Measurements from ENCODE around the gene AGBL1.

AGBL1 gene

GRCh38 chr15:86255247-86255646 is 175.6 kb downstream of the AGBL1 start:
- no peak for DNase-seq

- no peak for DNase-seq
These were observed 177.0 kb downstream of the AGBL1 start for GRCh38 chr15:86256628-86257027.

DNA sequence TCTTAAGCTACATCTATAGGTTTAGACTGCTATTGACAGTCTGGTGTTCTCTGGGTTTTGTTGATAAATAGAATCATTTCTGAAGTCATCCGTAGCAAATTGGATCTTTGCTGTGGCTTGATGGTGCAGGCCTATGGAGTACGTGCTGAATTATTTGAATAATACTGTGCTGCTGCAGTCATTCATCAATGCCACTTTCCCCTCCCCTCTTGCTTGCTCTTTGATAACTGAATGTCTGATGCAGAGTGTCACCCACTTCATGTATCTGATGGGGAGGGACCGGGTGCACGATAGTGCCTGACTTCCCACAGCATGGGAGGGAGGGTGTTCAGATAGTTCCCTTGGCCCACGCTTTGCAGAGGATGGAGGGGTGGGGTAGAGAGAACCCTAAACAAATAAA is 179.9 kb downstream of the AGBL1 start:
- DNase-seq: no peak

DNA sequence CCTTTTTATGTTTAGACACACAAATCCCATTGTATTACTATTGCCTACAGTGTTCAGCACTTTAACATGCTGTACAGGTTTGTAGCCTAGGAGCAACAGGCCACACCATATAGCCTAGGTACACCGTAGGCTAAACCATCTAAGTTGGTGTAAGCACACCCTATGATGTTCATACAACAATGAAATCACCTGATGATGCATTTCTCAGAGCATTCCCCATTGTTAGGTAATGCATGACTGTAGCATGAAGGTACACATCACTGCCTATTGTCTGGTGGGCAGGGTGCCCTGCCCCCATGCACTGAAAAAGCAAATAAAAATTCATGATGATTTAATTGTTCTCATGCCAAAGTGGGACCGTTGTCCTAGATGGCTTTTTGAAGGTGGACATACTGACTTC is 183.6 kb downstream of the AGBL1 start:
- no peak for DNase-seq

- DNase-seq: no peak
These were observed 187.3 kb downstream of the AGBL1 start for GRCh38 chr15:86266896-86267484.

GRCh38 chr15:86267892-86268291 is 188.2 kb downstream of the AGBL1 start:
- no peak for DNase-seq

DNA sequence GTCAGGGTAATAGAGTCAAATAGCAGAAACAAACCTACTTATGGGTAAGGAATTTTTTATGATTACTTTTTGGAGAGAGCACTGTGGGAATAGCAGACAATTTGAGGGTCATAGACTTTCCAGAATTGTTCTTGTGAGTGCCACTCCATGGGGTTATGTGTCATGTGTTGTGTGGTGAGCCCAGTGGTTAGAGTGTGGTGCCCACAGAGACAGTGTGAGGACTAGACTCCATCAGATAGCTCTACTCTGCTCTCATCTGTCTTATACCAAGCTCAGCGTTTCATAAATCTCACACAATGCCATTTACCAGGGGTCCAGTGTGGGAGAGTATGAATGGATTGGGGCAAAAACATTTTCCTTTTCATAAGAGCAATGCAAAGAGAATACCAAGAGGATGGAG is 188.9 kb downstream of the AGBL1 start:
- DNase-seq: no peak

- no peak for DNase-seq
These were observed 193.6 kb downstream of the AGBL1 start for GRCh38 chr15:86273309-86273708.

GRCh38 chr15:86275361-86275760 is 195.7 kb downstream of the AGBL1 start:
- DNase-seq: no peak

- DNase-seq: no peak
These were observed 198.9 kb downstream of the AGBL1 start for GRCh38 chr15:86278586-86278985.

GRCh38 chr15:86284635-86285034 is 205.0 kb downstream of the AGBL1 start:
- DNase-seq: no peak

- DNase-seq: no peak
These were observed 215.8 kb downstream of the AGBL1 start for GRCh38 chr15:86295511-86295910.

DNA sequence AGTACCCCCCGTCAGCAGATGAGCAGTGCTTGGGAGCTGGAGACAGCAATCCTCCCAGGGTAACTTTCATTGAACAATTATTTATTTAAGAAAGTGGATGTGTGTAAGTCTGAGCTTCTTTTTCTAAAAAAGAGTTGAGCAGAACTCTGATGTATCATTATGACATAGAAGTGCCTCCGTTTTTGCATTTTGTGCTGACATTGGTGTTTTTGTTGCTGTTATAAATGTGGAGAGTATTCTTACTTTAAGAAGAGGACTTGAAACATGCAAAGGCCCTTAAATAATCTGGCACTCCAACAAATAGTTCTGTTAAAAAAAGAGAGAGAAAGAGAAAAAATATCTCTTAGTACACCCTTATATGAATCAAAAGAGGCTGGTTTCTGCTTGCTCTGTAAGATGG is 217.1 kb downstream of the AGBL1 start:
- no peak for DNase-seq

DNA sequence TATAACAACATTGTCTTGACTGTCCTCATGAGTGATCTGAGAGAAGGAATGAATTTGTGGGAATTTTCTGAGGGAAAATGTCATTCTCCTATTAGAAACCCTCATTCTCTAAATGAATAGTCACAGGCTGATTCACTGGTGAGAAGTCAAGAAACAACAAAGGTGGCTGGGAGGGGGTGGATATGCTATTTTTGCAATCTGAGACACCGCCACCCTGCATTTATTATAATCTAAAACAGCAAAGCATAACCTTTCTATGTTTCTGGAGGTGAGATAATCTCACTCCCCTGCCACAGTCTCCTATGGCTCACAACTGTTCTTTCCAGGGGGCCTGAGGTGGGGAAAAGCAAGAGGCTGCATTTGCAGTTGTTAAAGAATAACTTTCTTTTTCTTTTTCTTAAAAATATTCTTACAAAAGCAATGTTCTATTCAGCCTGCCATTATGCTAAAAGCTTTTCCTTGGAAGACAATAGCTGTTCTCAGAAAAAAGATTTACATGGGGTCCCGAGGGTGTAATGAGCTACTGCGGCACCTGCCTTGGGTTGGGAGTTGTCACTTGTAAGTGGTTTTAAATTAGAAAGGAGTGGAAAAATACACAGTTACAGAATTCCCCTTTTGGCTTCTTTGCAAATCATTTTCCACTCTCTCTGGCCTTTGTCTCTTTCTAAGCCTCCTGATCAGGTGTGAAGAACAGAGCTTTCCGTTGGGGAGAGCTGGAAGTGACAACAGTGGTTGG is 220.9 kb downstream of the AGBL1 start:
- no peak for DNase-seq

DNA sequence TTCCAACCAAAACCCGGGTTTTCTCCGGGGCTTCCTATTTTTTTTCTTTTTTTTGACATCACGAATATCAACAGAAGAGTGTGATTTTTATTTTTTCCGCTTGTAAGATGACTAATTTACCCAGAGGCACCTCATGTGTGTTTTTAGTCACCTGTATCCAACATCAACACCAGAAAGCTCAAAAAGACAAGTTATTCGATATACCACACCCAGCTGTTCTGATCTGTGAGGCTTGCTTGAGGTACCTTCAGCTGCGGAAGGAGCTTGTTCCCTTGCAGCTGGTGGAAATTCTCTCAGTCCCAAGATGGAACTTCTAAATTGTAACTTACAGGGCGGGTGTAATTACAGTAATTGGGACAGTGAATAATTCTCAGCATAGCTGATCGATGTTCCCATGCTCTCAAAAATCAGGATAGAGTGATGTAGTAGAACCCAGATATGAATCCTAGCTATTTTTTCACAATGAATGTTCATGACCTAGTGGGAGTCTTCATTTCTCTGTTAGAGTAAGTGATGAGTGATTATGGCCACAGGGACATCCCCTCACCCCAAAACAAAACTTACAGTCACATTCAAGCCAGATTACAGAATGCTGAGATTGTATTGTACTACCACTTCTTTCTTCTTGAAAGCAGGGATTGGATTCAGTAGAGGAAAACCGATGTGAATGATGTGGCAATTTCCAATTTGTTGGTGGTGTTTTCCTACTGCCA is 232.1 kb downstream of the AGBL1 start:
- no peak for DNase-seq

DNA sequence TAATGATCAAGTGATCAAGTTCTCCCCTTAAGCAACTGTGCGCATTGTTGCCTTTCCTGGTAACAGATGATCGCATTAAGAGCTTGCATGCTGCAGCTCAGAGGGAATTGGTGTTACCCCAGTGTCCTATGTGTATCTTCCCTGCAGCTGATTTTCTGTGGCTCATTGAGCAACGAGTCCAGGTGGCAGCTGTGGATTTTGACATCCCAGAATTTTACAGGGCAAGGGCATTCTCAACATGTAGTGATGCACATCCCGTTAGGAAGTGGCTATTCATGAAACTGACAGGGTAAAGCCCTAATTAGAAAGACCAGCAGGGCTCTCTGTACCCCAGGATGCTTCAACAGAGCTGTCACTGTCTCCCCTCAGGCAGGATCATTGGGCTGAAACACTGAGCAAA is 232.8 kb downstream of the AGBL1 start:
- DNase-seq: no peak

DNA sequence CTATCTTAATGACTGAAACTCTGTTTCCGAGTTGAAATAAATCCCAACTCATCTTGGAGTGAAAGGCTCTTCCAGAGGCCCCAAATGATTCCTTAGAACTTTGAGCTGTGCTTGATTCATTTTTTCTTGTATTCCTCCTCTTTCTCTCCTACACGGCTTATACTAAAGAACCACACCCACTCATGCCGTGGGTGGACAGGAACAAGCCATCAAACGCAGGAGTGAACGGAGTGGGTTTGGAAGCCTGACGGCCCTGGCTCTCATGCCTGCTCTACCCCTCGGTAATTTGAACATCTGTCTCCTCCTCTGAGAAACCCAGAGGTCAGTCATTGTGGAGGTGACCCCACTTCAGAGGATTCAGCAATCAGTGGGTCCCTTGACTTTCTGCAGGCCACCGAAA is 236.5 kb downstream of the AGBL1 start:
- DNase-seq: no peak

DNA sequence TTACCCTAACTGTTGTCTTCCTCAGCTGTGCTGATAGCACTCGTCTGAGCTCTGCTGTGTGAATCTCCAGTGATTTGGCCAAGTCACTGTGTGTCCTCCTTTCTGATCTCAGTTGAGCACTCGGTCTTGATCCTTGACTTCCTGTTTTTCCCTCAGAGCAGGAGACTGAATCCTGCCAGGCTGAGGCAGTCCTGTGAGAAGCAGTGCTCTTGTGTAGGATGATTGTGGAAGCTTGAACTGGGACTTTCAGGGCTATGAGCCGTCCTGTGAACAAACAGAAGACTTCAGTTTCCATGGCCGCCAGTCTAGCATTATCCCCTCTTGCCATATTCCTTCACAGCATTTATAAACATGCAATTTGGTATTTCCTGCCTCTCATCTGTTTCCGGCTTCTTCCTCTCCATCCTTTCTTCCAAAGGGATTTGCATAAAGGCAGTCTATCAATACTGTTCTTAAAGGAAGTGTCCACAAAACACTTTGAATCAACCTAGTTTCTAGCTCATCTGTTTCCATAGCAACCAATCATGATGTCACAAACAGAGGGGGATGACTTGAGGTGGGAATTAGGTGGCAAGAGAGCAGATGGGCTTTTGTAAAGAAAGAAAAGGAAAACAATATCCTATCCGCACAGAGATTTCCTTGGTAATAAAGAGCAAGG is 237.2 kb downstream of the AGBL1 start:
- DNase-seq: no peak

GRCh38 chr15:86317384-86317740 is 237.7 kb downstream of the AGBL1 start:
- DNase-seq: no peak

- no peak for DNase-seq
These were observed 243.0 kb downstream of the AGBL1 start for GRCh38 chr15:86322629-86323028.

GRCh38 chr15:86327230-86327865 is 247.7 kb downstream of the AGBL1 start:
- DNase-seq: no peak

DNA sequence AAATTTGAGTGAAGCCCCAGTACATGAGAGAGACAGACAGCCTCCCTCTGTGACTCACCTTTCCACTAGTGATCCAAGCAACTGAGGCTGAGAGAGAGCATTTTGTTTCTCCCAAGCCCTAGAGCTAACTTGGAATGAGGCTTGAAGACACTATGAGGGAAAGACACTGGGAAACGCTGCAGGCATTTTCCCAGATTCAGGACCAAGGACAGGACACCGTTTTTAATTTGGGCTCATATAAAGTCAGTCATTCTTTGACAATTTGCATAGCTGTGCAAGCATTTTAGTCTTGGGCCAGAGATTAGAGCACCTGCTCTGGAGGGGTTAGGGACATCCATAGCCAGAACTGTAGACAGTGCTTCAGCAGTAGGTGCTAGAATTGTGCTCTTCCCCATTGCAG is 249.0 kb downstream of the AGBL1 start:
- DNase-seq: no peak

- no peak for DNase-seq
These were observed 249.8 kb downstream of the AGBL1 start for GRCh38 chr15:86329311-86330013.

Measured in activated effector memory CD4-positive, alpha-beta T cell treated with Interleukin-2 at 50 U/mL for 16 hours (primary cell).